OCI-LY3 (cell line): ENCODE data around the gene EFS.
A peak's percentile ranks its signal among the peaks of the same experiment; 100 is the strongest.

Source experiments
- H2AFZ ChIP-seq: fragments of 200-600, 300-600 bp; shearing (Covaris generic); 2 replicates; pipeline ENCODE4 v1.6.0; 2014; ENCODE audit warnings: antibody characterized with exemption, low read depth, low read length
- H3K27ac ChIP-seq: fragments of 200-600, 300-600 bp; sonication (generic); 2 replicates; pipeline ENCODE4 v1.5.1; 2014; ENCODE audit warnings: mild to moderate bottlenecking, low read length, moderate library complexity, mixed read lengths
- H3K27me3 ChIP-seq: fragments of 200-600, 300-600 bp; sonication (generic); 2 replicates; pipeline ENCODE4 v1.6.1; 2014; ENCODE audit warnings: low read depth, low read length, mixed read lengths
- H3K36me3 ChIP-seq: fragments of 200-600, 300-600 bp; sonication (generic); replicated peaks from 2 replicates; pipeline ENCODE3; 2014; ENCODE audit warnings: low read depth, low read length, mixed read lengths
- H3K4me1 ChIP-seq: fragments of 300-600, 200-600 bp; sonication (generic); 2 replicates; pipeline ENCODE4 v1.6.1; 2014; ENCODE audit warnings: low read length, mixed read lengths
- H3K4me2 ChIP-seq: fragments of 200-600, 300-600 bp; sonication (generic); 2 replicates; pipeline ENCODE4 v1.6.1; 2014; ENCODE audit warnings: low read length, mixed read lengths
- H3K4me3 ChIP-seq: fragments of 300-600, 200-600 bp; sonication (generic); 2 replicates; pipeline ENCODE4 v1.5.1; 2014; ENCODE audit warnings: antibody characterized with exemption, mild to moderate bottlenecking, low read length, moderate library complexity
- H3K79me2 ChIP-seq: fragments of 300-600, 200-600 bp; shearing (Covaris generic); 2 replicates; pipeline ENCODE4 v1.6.1; 2014; ENCODE audit warnings: mild to moderate bottlenecking, low read length, mixed read lengths
- H3K9ac ChIP-seq: fragments of 300-600, 200-600 bp; shearing (Covaris generic); 2 replicates; pipeline ENCODE4 v1.6.0; 2014; ENCODE audit warnings: mild to moderate bottlenecking, low read length, moderate library complexity
- H3K9me3 ChIP-seq: fragments of 200-600, 300-600 bp; shearing (Covaris generic); 2 replicates; pipeline ENCODE4 v1.6.1; 2014; ENCODE audit warnings: low read length, mixed read lengths; ENCODE audit not compliant: insufficient read depth
- H4K20me1 ChIP-seq: fragments of 200-600, 300-600 bp; sonication (generic); 2 replicates; pipeline ENCODE4 v1.6.1; 2016; ENCODE audit warnings: low read length, mixed read lengths; ENCODE audit not compliant: insufficient read depth
- EZH2phosphoT487 ChIP-seq: fragments of 200-600 bp; shearing (Covaris generic); IDR thresholded peaks from 2 replicates; pipeline ENCODE4 v1.6.1; 2018; ENCODE audit warnings: antibody characterized with exemption, mixed run types, low read depth
- TF ChIP-seq, protein P1 (sequence below): fragments of 200-600, 300-600 bp; sonication (generic); IDR thresholded peaks from 2 replicates; pipeline ENCODE4 v1.5.1; 2014; ENCODE audit warnings: antibody characterized with exemption, low read length, low read depth

Gene EFS

DNA sequence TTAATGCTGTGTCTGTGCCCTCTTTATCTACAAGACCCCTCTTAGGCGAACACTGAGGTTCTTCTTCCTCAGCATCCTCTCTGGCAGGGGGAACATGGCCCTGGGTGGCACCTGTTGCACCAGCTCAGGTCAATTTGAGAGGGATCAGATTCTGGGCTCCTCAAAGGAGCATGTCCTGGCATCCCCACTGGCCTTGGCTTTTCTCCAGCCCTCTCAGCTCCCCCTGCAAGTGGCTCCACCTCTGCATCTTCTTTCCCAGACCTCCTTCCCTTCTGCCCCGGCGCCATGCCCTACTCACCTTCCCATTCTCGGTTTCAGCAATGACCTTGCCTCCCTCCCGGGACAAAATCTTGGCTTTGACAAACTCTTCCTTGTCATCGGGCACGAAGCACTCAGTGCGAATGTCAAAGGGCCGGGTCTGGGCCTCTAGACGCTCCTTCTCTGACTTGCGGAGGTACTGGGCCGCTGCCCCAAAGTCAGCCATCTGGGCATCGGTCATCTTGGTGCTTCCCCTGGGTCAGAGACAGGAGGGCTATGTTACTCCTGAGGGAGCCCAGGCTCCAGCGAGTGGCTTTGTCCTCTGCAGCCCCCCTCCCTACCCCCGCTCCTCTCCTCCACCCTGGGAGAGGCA, 41.9 kb upstream of the EFS start:
- Histone ChIP-seq H3K9me3 (no peaks in the 10 kb centered on the region), H3K4me3 (no peak overlapping the region), H3K79me2 (no peaks in the 10 kb centered on the region), H3K27me3 (no peaks in the 10 kb centered on the region; the same call in 1 of the 2 replicates), H3K36me3 (no peaks in the 10 kb centered on the region), H3K27ac (no peak overlapping the region), H3K9ac (no peak overlapping the region), H3K4me1 (peaks cover 54% of the 10 kb centered on the region), H2AFZ (no peak overlapping the region), H4K20me1 (no peaks in the 10 kb centered on the region), H3K4me2 (peak overlapping the region; percentile 20; the same call in 1 of the 2 replicates)
- no peak for TF ChIP-seq EZH2phosphoT487
- TF ChIP-seq, protein P1, sequence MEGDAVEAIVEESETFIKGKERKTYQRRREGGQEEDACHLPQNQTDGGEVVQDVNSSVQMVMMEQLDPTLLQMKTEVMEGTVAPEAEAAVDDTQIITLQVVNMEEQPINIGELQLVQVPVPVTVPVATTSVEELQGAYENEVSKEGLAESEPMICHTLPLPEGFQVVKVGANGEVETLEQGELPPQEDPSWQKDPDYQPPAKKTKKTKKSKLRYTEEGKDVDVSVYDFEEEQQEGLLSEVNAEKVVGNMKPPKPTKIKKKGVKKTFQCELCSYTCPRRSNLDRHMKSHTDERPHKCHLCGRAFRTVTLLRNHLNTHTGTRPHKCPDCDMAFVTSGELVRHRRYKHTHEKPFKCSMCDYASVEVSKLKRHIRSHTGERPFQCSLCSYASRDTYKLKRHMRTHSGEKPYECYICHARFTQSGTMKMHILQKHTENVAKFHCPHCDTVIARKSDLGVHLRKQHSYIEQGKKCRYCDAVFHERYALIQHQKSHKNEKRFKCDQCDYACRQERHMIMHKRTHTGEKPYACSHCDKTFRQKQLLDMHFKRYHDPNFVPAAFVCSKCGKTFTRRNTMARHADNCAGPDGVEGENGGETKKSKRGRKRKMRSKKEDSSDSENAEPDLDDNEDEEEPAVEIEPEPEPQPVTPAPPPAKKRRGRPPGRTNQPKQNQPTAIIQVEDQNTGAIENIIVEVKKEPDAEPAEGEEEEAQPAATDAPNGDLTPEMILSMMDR, result no peak

DNA sequence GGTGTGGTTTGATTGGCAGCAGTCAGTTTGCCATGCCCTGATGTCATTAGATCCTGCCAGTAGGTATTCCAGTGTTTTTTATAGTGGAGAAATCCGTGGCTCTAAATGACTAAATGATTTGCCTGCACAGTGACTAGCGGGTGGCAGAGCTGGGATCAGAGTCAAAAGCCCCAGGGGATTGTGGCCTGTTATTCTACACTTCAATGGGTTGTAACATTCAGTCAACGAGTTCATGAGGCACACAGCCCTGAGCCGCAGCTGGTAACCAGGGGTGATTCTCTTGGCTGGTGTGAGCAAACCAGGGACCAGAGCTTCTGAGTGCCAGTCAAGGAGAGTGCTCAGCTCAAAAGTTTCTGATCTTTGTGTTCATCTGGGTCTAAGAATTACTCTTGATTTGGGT, 41.3 kb upstream of the EFS start:
- H3K4me1 ChIP-seq, result peaks cover 55% of the 10 kb centered on the region
- no peak overlapping the region for H3K4me3 ChIP-seq
- H2AFZ ChIP-seq, result no peak overlapping the region
- no peak for TF ChIP-seq EZH2phosphoT487
- TF ChIP-seq, protein P1, result no peak
- no peaks in the 10 kb centered on the region for H3K9me3 ChIP-seq
- no peaks in the 10 kb centered on the region; the same call in 1 of the 2 replicates for H3K27me3 ChIP-seq
- H3K9ac ChIP-seq, result no peak overlapping the region
- peak overlapping the region; percentile 20; the same call in 1 of the 2 replicates for H3K4me2 ChIP-seq
- H3K36me3 ChIP-seq, result no peaks in the 10 kb centered on the region
- H4K20me1 ChIP-seq, result no peaks in the 10 kb centered on the region
- no peaks in the 10 kb centered on the region for H3K79me2 ChIP-seq
- H3K27ac ChIP-seq, result no peak overlapping the region

DNA sequence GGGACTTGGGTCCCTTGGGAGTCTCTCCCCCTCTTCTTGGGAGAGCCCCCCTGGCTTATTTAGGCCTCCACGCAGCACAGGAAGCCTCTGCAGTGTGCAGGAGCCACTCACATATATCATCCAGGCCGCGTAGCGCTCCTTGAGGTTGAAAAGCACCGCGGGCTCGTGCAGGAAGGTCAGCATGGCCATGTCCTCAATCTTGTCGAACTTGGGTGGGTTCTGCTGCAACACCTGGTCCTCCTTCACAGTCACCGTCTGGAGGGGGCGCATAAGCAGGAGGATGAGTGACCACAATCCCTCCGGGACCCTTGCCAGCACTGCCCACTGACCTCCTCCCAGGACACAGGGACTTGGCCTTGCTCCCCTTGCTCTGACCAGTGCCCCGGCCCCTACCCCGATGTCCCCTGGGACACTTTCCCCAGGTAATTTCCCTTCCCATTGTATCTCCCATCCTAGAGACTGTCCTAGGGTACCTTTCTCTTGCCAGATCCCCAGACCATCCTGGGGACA, 40.6 kb upstream of the EFS start:
- H3K4me1 ChIP-seq, result peaks cover 60% of the 10 kb centered on the region
- H3K79me2 ChIP-seq, result no peaks in the 10 kb centered on the region
- no peak overlapping the region for H2AFZ ChIP-seq
- H3K36me3 ChIP-seq, result no peaks in the 10 kb centered on the region
- no peak overlapping the region for H3K9ac ChIP-seq
- H3K4me2 ChIP-seq, result no peak overlapping the region
- TF ChIP-seq EZH2phosphoT487, result no peak
- TF ChIP-seq, protein P1, result no peak
- no peak overlapping the region for H3K27ac ChIP-seq
- H3K27me3 ChIP-seq, result no peaks in the 10 kb centered on the region; the same call in 1 of the 2 replicates
- no peaks in the 10 kb centered on the region for H4K20me1 ChIP-seq
- H3K9me3 ChIP-seq, result no peaks in the 10 kb centered on the region
- no peak overlapping the region for H3K4me3 ChIP-seq

DNA sequence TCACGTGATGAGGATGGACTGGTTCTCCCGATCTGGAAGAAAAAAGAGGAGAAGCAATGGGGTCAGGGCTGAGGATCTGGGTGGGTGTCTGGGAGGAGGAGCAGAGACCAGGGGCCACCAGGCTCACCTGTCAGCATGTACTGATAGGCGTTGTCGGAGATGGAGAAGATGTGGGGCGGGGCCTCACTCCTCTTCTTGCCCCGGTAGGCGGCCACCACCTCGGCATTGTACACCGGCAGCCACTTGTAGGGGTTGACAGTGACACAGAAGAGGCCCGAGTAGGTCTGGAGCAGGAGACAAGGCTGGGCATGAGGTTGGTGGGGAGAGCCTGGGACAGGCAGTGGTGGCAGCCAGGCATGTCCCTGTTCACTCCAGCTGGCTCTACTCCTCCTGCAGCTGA, 40.1 kb upstream of the EFS start:
- Histone ChIP-seq H3K36me3 (no peaks in the 10 kb centered on the region), H3K27ac (no peak overlapping the region), H3K27me3 (no peaks in the 10 kb centered on the region; the same call in 1 of the 2 replicates), H3K4me2 (no peak overlapping the region), H3K4me3 (no peak overlapping the region), H3K9ac (no peak overlapping the region), H3K79me2 (no peaks in the 10 kb centered on the region), H2AFZ (no peak overlapping the region), H4K20me1 (no peaks in the 10 kb centered on the region), H3K9me3 (no peaks in the 10 kb centered on the region), H3K4me1 (peaks cover 57% of the 10 kb centered on the region)
- TF ChIP-seq EZH2phosphoT487, result no peak
- TF ChIP-seq, protein P1, result no peak
